ENCODE measurements around the gene SCUBE3. TPM values are rescaled to one million over a fixed set of nuclear protein-coding genes. Genes with fewer than 3 reads are reported as not detected.

SCUBE3 gene
- total and polyA plus RNA-seq, 2 of the 8 experiments (the other 6 are each of a cell fraction or from before 2014, with no cell fraction given) = 0.80 to 1.0 TPM

DNA sequence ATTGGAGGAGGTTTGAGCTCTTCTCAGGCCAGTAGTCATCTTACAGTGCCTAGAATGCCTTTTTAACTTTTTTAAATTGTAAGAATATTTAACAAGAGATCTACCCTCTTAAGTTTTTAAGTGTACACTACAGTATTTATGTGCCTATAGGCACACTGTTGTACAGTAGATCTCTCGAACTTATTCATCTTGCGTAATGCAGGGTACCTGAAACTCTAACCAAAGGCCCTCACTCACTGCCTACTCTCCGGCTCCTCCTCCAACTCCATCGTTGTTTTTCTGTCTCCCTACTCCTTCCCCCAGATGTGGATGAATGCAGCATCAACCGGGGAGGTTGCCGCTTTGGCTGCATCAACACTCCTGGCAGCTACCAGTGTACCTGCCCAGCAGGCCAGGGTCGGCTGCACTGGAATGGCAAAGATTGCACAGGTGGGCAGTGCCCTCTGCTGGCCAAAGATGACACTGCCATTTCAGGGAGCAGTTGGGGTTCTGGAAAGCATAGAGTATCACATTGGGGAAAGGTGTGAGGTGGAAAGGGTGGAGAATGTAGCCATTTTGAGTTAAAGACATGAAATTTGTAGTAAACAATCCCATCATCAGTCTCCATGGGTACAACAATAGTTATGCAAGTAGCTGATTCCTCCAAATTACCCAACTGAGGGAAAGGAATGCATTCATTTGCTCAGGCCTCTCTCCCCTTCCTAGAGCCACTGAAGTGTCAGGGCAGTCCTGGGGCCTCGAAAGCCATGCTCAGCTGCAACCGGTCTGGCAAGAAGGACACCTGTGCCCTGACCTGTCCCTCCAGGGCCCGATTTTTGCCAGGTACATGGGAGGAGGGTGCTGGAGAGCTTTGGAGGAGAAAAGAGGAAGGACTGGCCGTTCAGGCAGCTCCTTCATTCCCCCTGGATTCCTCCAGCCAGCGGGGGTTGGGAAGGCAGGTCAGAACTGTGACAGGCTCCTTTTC is 27.4 kb downstream of the SCUBE3 start (continued):
- TF ChIP-seq GABPA (IDR thresholded peaks at IDR 0.05; ENCODE audit: borderline replicate concordance, insufficient read depth, low read length) = 0 out of 2 replicates have a peak, but pooled peaks have one; percentile 37
- no peak for TF ChIP-seq RFX5 (IDR thresholded peaks at IDR 0.05; ENCODE audit: borderline replicate concordance, low read depth, low read length)
- TF ChIP-seq, protein P1, sequence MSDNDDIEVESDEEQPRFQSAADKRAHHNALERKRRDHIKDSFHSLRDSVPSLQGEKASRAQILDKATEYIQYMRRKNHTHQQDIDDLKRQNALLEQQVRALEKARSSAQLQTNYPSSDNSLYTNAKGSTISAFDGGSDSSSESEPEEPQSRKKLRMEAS (IDR thresholded peaks at IDR 0.05) = peak; percentile 57
- TF ChIP-seq KDM1A (IDR thresholded peaks at IDR 0.05; ENCODE audit: borderline replicate concordance, low read length) = no peak
- peak in 1 of 2 experiments; percentile 76; a peak in 2 of 4 replicates for TF ChIP-seq SIN3A (conservative IDR thresholded peaks at IDR 0.05 in 1 of 2, IDR thresholded peaks at IDR 0.05 in 1 of 2; ENCODE audit: low read depth in 1 of 2, low read length in 2 of 2)
- TF ChIP-seq CHD2 (IDR thresholded peaks at IDR 0.05; ENCODE audit: low read length) = peak; percentile 53; the same call in 1 of the 2 replicates
- no peak for TF ChIP-seq RNF2 (IDR thresholded peaks at IDR 0.05; ENCODE audit: borderline replicate concordance, low read depth, low read length, missing control alignments, poor library complexity, severe bottlenecking)
- no peak for TF ChIP-seq POLR2AphosphoS5 (IDR thresholded peaks at IDR 0.05; ENCODE audit: low read depth, low read length)

All from H1 (cell line).